SK-N-SH treated with all-trans-retinoic acid at 6 μM for 48 hours (cell line): ENCODE results near the gene FKBP2.

Experiments
- ATAC-seq: fragments of 200-7000 bp; cut with Tn5 transposase; 3 replicates; pipeline ENCODE4 v1.9.1; 2020; ENCODE audit warnings: mild to moderate bottlenecking, moderate library complexity
- BACH2 ChIP-seq: fragments of 250-450 bp; sonication (Bioruptor Pico); IDR thresholded peaks from 2 replicates; pipeline ENCODE4 v1.9.0; 2021; ENCODE audit warnings: mild to moderate bottlenecking, borderline replicate concordance
- CREB5 ChIP-seq: fragments of 250-450 bp; sonication (Bioruptor Pico); IDR thresholded peaks from 2 replicates; pipeline ENCODE4 v1.5.1; 2020; ENCODE audit warnings: low read depth, mild to moderate bottlenecking, moderate library complexity
- CSRNP3 ChIP-seq: fragments of 250-450 bp; sonication (Bioruptor Pico); IDR thresholded peaks from 2 replicates; pipeline ENCODE4 v1.5.1; 2021; ENCODE audit warnings: mild to moderate bottlenecking, moderate library complexity
- OSR1 ChIP-seq: fragments of 250-450 bp; sonication (Bioruptor Pico); IDR thresholded peaks from 2 replicates; pipeline ENCODE4 v1.8.0; 2022; ENCODE audit warnings: moderate library complexity, mild to moderate bottlenecking, inconsistent platforms
- PATZ1 ChIP-seq: fragments of 250-450 bp; sonication (Bioruptor Pico); IDR thresholded peaks from 2 replicates; pipeline ENCODE4 v1.8.0; 2020; ENCODE audit warnings: mild to moderate bottlenecking, moderate library complexity, borderline replicate concordance
- POU6F1 ChIP-seq: fragments of 250-450 bp; sonication (Bioruptor Pico); IDR thresholded peaks from 2 replicates; pipeline ENCODE4 v1.8.0; 2021; ENCODE audit warnings: low read depth, mild to moderate bottlenecking, moderate library complexity, borderline replicate concordance
- PPARA ChIP-seq: fragments of 250-450 bp; sonication (Bioruptor Pico); IDR thresholded peaks from 2 replicates; pipeline ENCODE4 v1.5.0; 2020; ENCODE audit warnings: mild to moderate bottlenecking, borderline replicate concordance
- RARB ChIP-seq: fragments of 250-450 bp; sonication (Bioruptor Pico); IDR thresholded peaks from 2 replicates; pipeline ENCODE4 v1.8.0; 2021; ENCODE audit warnings: mild to moderate bottlenecking, moderate library complexity
- TCF4 ChIP-seq: fragments of 250-450 bp; sonication (Bioruptor Pico); IDR thresholded peaks from 2 replicates; pipeline ENCODE4 v1.8.0; 2021; ENCODE audit warnings: mild to moderate bottlenecking, moderate library complexity, borderline replicate concordance
- TOX ChIP-seq: fragments of 250-450 bp; sonication (Bioruptor Pico); IDR thresholded peaks from 2 replicates; pipeline ENCODE4 v1.8.0; 2021; ENCODE audit warnings: mild to moderate bottlenecking, moderate library complexity, borderline replicate concordance
- TSHZ2 ChIP-seq: fragments of 250-450 bp; sonication (Bioruptor Pico); IDR thresholded peaks from 2 replicates; pipeline ENCODE4 v1.5.0; 2020; ENCODE audit warnings: mild to moderate bottlenecking, moderate library complexity
- ZC3H10 ChIP-seq: fragments of 250-450 bp; sonication (Bioruptor Pico); IDR thresholded peaks from 2 replicates; pipeline ENCODE4 v1.5.1; 2021; ENCODE audit warnings: mild to moderate bottlenecking, moderate library complexity
- ZFP3 ChIP-seq: fragments of 250-450 bp; sonication (Bioruptor Pico); IDR thresholded peaks from 2 replicates; pipeline ENCODE4 v1.5.0; 2020; ENCODE audit warnings: mild to moderate bottlenecking, moderate library complexity
- ZFP30 ChIP-seq: fragments of 450-650 bp; formaldehyde crosslinking; IDR thresholded peaks from 2 replicates; pipeline ENCODE4 v1.5.0; 2022; ENCODE audit warnings: mild to moderate bottlenecking, moderate library complexity
- ZNF565 ChIP-seq: fragments of 450-650 bp; formaldehyde crosslinking; conservative IDR thresholded peaks from 2 replicates; pipeline ENCODE4 v1.5.0; 2020; ENCODE audit warnings: low read depth, mild to moderate bottlenecking, moderate library complexity
- ZNF70 ChIP-seq: fragments of 450-650 bp; formaldehyde crosslinking; IDR thresholded peaks from 2 replicates; pipeline ENCODE4 v1.5.0; 2020; ENCODE audit warnings: mild to moderate bottlenecking, moderate library complexity
- ZNF8 ChIP-seq: fragments of 450-650 bp; formaldehyde crosslinking; IDR thresholded peaks from 2 replicates; pipeline ENCODE4 v1.5.0; 2020; ENCODE audit warnings: mild to moderate bottlenecking, moderate library complexity

Gene FKBP2

GRCh38 chr11:64222651-64223000 is 18.3 kb upstream of the FKBP2 start:
- TF ChIP-seq ZC3H10 (CRISPR knock-in tag) (no peak), ZNF565 (CRISPR knock-in tag) (no peak), TOX (CRISPR knock-in tag) (no peak), PPARA (CRISPR knock-in tag) (no peak), ZNF70 (no peak), TSHZ2 (CRISPR knock-in tag) (no peak), POU6F1 (CRISPR knock-in tag) (no peak), ZFP30 (CRISPR knock-in tag) (no peak), TCF4 (CRISPR knock-in tag) (no peak), ZFP3 (CRISPR knock-in tag) (no peak), CREB5 (CRISPR knock-in tag) (no peak), OSR1 (no peak), RARB (no peak), PATZ1 (CRISPR knock-in tag) (no peak), CSRNP3 (CRISPR knock-in tag) (no peak)
- TF ChIP-seq, all 23 proteins: peak for 0
- no peak for ATAC-seq

GRCh38 chr11:64223001-64223651 is 17.8 kb upstream of the FKBP2 start:
- no peak for ATAC-seq
- TF ChIP-seq POU6F1 (CRISPR knock-in tag) (no peak), OSR1 (no peak), ZNF70 (no peak), ZNF8 (CRISPR knock-in tag) (no peak), BACH2 (CRISPR knock-in tag) (no peak), CREB5 (CRISPR knock-in tag) (no peak)
